Sigmoid colon (tissue), 4 donors: ENCODE data around the gene PIAS2.

Experiments
- CTCF ChIP-seq, 4 experiments: fragments of 450-650 bp in 3 of 4; fragments of 200-600 bp in 1 of 4; IDR thresholded peaks; one replicate each; pipeline ENCODE4 v1.5.1; 2016 to 2019; ENCODE audit warnings: antibody characterized with exemption in 4 of 4, mild to moderate bottlenecking in 3 of 4, moderate library complexity in 2 of 4
- POLR2A ChIP-seq, 2 donors: fragments of 450-650 bp; IDR thresholded peaks; one replicate each; pipeline ENCODE4 v1.6.1; 2016; ENCODE audit warnings: antibody characterized with exemption in 2 of 2, mild to moderate bottlenecking in 2 of 2, moderate library complexity in 2 of 2
- POLR2AphosphoS5 ChIP-seq, 4 donors: sonication (generic); formaldehyde crosslinking; IDR thresholded peaks; one replicate each; pipeline ENCODE4 v1.6.1; 2017; ENCODE audit warnings: antibody characterized with exemption in 4 of 4

- TF ChIP-seq CTCF (IDR thresholded peaks at IDR 0.05) = no peak
- TF ChIP-seq POLR2AphosphoS5 (IDR thresholded peaks at IDR 0.05) = no peak
- TF ChIP-seq POLR2A (IDR thresholded peaks at IDR 0.05) = no peak
Observed at GRCh38 chr18:46946656-46947282, 29.5 kb upstream of the PIAS2 start.
